CD4-positive, alpha-beta T cell (primary cell): Measurements from ENCODE around the gene COL15A1. TPM values are rescaled to one million over a fixed set of nuclear protein-coding genes. Genes with fewer than 3 reads are reported as not detected.

Experiments
- ATAC-seq: fragments of 200-7000 bp; cut with Tn5 transposase; one replicate; pipeline ENCODE4 v1.10.0; 2022; ENCODE audit warnings: mild to moderate bottlenecking; ENCODE audit not compliant: poor library complexity
- CTCF ChIA-PET: fragments of 350-600 bp; sonication (Branson Sonifier 250); formaldehyde crosslinking; loops from one replicate; lab custom pipeline; 2021; ENCODE audit warnings: antibody characterized with exemption, inconsistent platforms; lab: Charles Lee
- POLR2A ChIA-PET: fragments of 350-600 bp; sonication (Branson Sonifier 250); formaldehyde crosslinking; loops from one replicate; lab custom pipeline; 2021; ENCODE audit warnings: antibody characterized with exemption, inconsistent platforms; lab: Charles Lee
- DNase-seq, 14 experiments: peaks; one replicate each; pipeline ENCODE4 v3.0.0-alpha.2; 2013 to 2020; ENCODE audit warnings: mixed read lengths in 2 of 14
- H3K27ac ChIP-seq, 2 donors: one replicate each; pipeline versions ENCODE4 v1.5.1 to v1.7.0; 2013; ENCODE audit warnings: low read length in 2 of 2, low read depth in 1 of 2, mild to moderate bottlenecking in 1 of 2
- H3K27me3 ChIP-seq, 2 experiments: 1 replicate in 1 of 2; 2 replicates in 1 of 2; pipeline versions ENCODE4 v1.6.1 to v1.7.0; 2013; ENCODE audit warnings: low read length in 2 of 2, control low read depth in 1 of 2, mild to moderate bottlenecking in 1 of 2, moderate library complexity in 1 of 2; ENCODE audit not compliant: insufficient read depth in 2 of 2, control insufficient read depth in 1 of 2
- H3K36me3 ChIP-seq: one replicate; pipeline ENCODE4 v1.6.1; 2013; ENCODE audit warnings: low read length, control low read depth; ENCODE audit not compliant: insufficient read depth
- H3K4me1 ChIP-seq: one replicate; pipeline ENCODE4 v1.6.1; 2013; ENCODE audit warnings: low read length, control low read depth; ENCODE audit not compliant: insufficient read depth
- H3K4me3 ChIP-seq: one replicate; pipeline ENCODE4 v1.5.1; 2013; ENCODE audit warnings: mild to moderate bottlenecking, low read length, moderate library complexity
- H3K9me3 ChIP-seq, 2 experiments: 1 replicate in 1 of 2; 2 replicates in 1 of 2; pipeline versions ENCODE4 v1.6.1 to v1.7.0; 2013; ENCODE audit warnings: low read length in 2 of 2, mild to moderate bottlenecking in 2 of 2, control low read depth in 1 of 2, moderate library complexity in 1 of 2; ENCODE audit not compliant: control insufficient read depth in 1 of 2, insufficient read depth in 1 of 2
- H3K27ac Mint-ChIP-seq: one replicate; pipeline ENCODE4 v1.8.0; 2020; ENCODE audit warnings: mixed read lengths
- H3K27me3 Mint-ChIP-seq: one replicate; pipeline ENCODE4 v1.8.0; 2021; ENCODE audit warnings: mixed read lengths
- H3K36me3 Mint-ChIP-seq: one replicate; pipeline ENCODE4 v1.8.0; 2021; ENCODE audit warnings: low read depth, mixed read lengths
- H3K4me1 Mint-ChIP-seq: one replicate; pipeline ENCODE4 v1.8.0; 2021; ENCODE audit warnings: low read depth, mixed read lengths
- H3K4me3 Mint-ChIP-seq: one replicate; pipeline ENCODE4 v1.8.0; 2020; ENCODE audit warnings: mild to moderate bottlenecking, mixed read lengths
- H3K9me3 Mint-ChIP-seq: one replicate; pipeline ENCODE4 v1.8.0; 2020; ENCODE audit warnings: mixed read lengths
- CTCF ChIP-seq: fragments of 200-600 bp; IDR thresholded peaks from one replicate; pipeline ENCODE4 v1.8.0; 2022; ENCODE audit warnings: antibody characterized with exemption, mild to moderate bottlenecking
- intact Hi-C, 2 experiments: fragments of 100-400 bp; cut with DNase I in 1 of 2; cut with micrococcal nuclease in 1 of 2; formaldehyde crosslinking; loops; one replicate each; pipeline versions ENCODE4 v1.15.1 to v1.9.0; 2023 to 2025; cut with DNase I, micrococcal nuclease
- total RNA-seq, 174 experiments: library from RNA in 2 of 174; stranded (reverse) in 2 of 174; gene quantifications; one replicate each; pipeline ENCODE4 v1.2.3 and lab custom pipeline; 2021 to 2026

COL15A1 gene
- total RNA-seq, 2 experiments from 2014 or later = not detected

- no peak for DNase-seq
- H3K4me3 ChIP-seq = no peak overlapping the region
- peaks cover 0 to 11% of the 10 kb centered on the region in 2 experiments for H3K9me3 ChIP-seq
- intact Hi-C loops = no loop called here
- Mint-ChIP-seq H3K4me3 (no peak overlapping the region), H3K27me3 (peaks cover 9% of the 10 kb centered on the region), H3K4me1 (no peaks in the 10 kb centered on the region), H3K9me3 (no peaks in the 10 kb centered on the region), H3K36me3 (no peaks in the 10 kb centered on the region), H3K27ac (no peak overlapping the region)
- H3K36me3 ChIP-seq = no peaks in the 10 kb centered on the region
- no peak for ATAC-seq
- POLR2A ChIA-PET = no interaction called here
- CTCF ChIA-PET = no interaction called here
- no peaks in the 10 kb centered on the region for H3K27me3 ChIP-seq
- H3K4me1 ChIP-seq = no peaks in the 10 kb centered on the region
- no peak overlapping the region for H3K27ac ChIP-seq
- no peak for TF ChIP-seq CTCF
These were observed 14.7 kb downstream of the COL15A1 start for GRCh38 chr9:98958271-98958984.

- H3K4me3 ChIP-seq = no peak overlapping the region
- no peak for TF ChIP-seq CTCF
- Mint-ChIP-seq H3K9me3 (no peaks in the 10 kb centered on the region), H3K36me3 (no peaks in the 10 kb centered on the region), H3K4me3 (no peak overlapping the region), H3K4me1 (no peaks in the 10 kb centered on the region), H3K27me3 (peaks cover 4% of the 10 kb centered on the region), H3K27ac (no peak overlapping the region)
- H3K27ac ChIP-seq = no peak overlapping the region
- CTCF ChIA-PET = no interaction called here
- no peak for DNase-seq
- H3K4me1 ChIP-seq = no peaks in the 10 kb centered on the region
- no peaks in the 10 kb centered on the region for H3K27me3 ChIP-seq
- no peaks in the 10 kb centered on the region for H3K36me3 ChIP-seq
- no peak for ATAC-seq
- H3K9me3 ChIP-seq = peaks cover 0 to 11% of the 10 kb centered on the region in 2 experiments
- POLR2A ChIA-PET = no interaction called here
- intact Hi-C loops = no loop called here
These were observed 16.7 kb downstream of the COL15A1 start for GRCh38 chr9:98960409-98960808.

GRCh38 chr9:98961513-98962180, 17.9 kb downstream of the COL15A1 start:
- TF ChIP-seq CTCF = no peak
- ATAC-seq = no peak
- H3K4me1 Mint-ChIP-seq = no peaks in the 10 kb centered on the region
- POLR2A ChIA-PET = no interaction called here
- H3K27me3 Mint-ChIP-seq = peaks cover 4% of the 10 kb centered on the region
- intact Hi-C loops = no loop called here
- no peaks in the 10 kb centered on the region for H3K9me3 Mint-ChIP-seq
- no peak for DNase-seq
- no peaks in the 10 kb centered on the region for H3K36me3 ChIP-seq
- H3K4me1 ChIP-seq = no peaks in the 10 kb centered on the region
- H3K4me3 Mint-ChIP-seq = no peak overlapping the region
- no peak overlapping the region for H3K27ac Mint-ChIP-seq
- H3K4me3 ChIP-seq = no peak overlapping the region
- no peaks in the 10 kb centered on the region for H3K36me3 Mint-ChIP-seq
- H3K9me3 ChIP-seq = peaks cover 0 to 11% of the 10 kb centered on the region in 2 experiments
- H3K27me3 ChIP-seq = no peaks in the 10 kb centered on the region
- CTCF ChIA-PET = no interaction called here
- no peak overlapping the region for H3K27ac ChIP-seq
